ENCODE measurements around the gene INSIG1. TPM values are rescaled to one million over a fixed set of nuclear protein-coding genes. Genes with fewer than 3 reads are reported as not detected.

The INSIG1 gene
- total RNA-seq (2022; extraction: Qiagen RNA extraction; ENCODE audit: low read depth), result 12.6 to 17.4 TPM (median 15.2 TPM) in 5 replicates

GRCh38 chr7:155297517-155298287 lies at the start of gene INSIG1:
INSIG1 (plus strand) TSS chr7:155297878; CDS start chr7:155298286, 408 bp downstream.

Other genes with a start within 250 kb of the INSIG1 start
- gene HTR5A, start 227.6 kb upstream of the INSIG1 start, total RNA-seq (2022; extraction: Qiagen RNA extraction; ENCODE audit: low read depth), result not detected in 5 replicates
- gene EN2, start 160.3 kb downstream of the INSIG1 start, total RNA-seq (2022; extraction: Qiagen RNA extraction; ENCODE audit: low read depth), result 0.62 to 1.0 TPM (median 0.96 TPM) in 5 replicates
- gene CNPY1, start 248.7 kb downstream of the INSIG1 start, total RNA-seq (2022; extraction: Qiagen RNA extraction; ENCODE audit: low read depth), result not detected in 5 replicates

Data from A549 treated with ZK216348 at 1 μM for 4 hours (cell line).